Activated CD4-positive, alpha-beta T cell treated with anti-CD3 and anti-CD28 coated beads for 4 hours (primary cell): Measurements from ENCODE around the gene SFRP2.

ENCODE experiments used
- DNase-seq, 2 donors: peaks; one replicate each; pipeline ENCODE4 v3.0.0-alpha.2; 2020

SFRP2 gene, protein sequence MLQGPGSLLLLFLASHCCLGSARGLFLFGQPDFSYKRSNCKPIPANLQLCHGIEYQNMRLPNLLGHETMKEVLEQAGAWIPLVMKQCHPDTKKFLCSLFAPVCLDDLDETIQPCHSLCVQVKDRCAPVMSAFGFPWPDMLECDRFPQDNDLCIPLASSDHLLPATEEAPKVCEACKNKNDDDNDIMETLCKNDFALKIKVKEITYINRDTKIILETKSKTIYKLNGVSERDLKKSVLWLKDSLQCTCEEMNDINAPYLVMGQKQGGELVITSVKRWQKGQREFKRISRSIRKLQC

DNA sequence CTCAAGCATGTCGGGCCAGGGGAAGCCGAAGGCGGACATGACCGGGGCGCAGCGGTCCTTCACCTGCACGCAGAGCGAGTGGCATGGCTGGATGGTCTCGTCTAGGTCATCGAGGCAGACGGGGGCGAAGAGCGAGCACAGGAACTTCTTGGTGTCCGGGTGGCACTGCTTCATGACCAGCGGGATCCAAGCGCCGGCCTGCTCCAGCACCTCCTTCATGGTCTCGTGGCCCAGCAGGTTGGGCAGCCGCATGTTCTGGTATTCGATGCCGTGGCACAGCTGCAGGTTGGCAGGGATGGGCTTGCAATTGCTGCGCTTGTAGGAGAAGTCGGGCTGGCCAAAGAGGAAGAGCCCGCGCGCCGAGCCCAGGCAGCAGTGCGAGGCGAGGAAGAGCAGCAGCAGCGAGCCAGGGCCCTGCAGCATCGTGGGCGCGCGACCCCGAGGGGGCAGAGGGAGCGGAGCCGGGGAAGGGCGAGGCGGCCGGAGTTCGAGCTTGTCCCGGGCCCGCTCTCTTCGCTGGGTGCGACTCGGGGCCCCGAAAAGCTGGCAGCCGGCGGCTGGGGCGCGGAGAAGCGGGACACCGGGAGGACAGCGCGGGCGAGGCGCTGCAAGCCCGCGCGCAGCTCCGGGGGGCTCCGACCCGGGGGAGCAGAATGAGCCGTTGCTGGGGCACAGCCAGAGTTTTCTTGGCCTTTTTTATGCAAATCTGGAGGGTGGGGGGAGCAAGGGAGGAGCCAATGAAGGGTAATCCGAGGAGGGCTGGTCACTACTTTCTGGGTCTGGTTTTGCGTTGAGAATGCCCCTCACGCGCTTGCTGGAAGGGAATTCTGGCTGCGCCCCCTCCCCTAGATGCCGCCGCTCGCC lies at the start of gene SFRP2:
SFRP2 (minus strand) TSS at position 671 of the 864 bp plus-strand sequence; CDS start at position 423, 248 bp downstream.
- no peak for DNase-seq

DNA sequence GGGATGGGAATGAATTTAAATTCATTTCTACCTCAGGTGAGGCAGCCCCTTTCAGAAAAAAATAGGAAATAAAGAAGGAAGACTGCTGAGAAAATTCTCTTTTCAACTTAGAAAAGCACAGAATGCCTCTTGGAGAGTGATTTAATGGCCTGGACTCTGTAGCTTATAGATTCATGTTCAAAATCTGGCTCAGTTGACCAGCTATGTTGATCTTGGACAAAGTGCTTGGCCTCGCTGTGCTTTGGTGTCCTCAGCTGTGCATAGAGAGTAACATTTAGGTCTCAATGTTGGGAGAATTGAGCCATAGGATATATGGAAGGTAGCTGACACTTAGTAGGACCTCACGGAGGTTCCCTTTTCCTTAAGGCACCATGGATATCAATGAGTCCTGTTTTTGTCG lies 49.7 kb upstream of the SFRP2 start:
- DNase-seq, result no peak

DNA sequence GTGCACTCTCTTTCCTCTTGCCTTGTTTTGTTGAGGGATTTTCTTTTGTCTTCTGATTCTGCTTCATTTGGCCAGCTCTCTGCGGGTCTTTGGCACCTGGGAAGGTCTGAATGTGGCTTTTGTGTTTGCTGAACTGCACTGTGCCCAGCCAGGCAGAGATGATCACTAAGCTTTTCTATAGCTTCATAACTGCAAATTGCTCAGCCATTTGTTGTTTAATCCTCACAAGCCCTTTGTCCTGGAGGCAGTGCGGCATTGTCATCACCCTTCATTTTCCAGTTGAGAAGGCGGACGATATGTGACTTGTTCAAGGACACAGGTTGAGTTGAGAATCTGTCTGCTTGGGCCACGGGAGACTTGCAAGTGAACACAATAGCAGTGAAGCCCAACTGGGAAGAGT lies 46.0 kb upstream of the SFRP2 start:
- DNase-seq, result no peak

DNA sequence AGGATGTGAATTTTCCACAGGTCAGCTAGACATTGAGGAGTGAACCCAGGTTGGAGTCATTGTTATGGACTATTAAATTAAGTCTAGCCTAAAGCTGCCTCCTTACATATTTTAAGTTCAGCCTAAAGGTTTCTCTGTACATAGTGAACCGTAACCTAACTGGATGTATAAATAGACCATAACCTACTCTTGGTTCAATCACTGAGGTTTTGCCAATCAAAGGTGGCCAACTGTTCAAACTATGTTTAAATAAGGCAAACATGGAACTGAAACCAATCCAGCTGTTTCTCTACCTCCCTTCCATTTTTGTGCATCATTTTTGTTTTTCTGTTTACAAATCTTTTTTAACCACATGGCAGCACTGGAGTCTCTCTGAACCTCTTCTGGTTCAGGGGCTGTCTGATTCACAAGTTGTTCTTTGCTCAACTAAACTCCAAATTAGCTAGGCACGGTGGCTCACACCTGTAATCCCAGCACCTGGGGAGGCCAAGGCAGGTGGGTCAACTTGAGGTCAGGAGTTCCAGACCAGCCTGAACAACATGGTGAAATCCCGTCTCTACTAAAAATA lies 43.9 kb upstream of the SFRP2 start:
- no peak for DNase-seq

DNA sequence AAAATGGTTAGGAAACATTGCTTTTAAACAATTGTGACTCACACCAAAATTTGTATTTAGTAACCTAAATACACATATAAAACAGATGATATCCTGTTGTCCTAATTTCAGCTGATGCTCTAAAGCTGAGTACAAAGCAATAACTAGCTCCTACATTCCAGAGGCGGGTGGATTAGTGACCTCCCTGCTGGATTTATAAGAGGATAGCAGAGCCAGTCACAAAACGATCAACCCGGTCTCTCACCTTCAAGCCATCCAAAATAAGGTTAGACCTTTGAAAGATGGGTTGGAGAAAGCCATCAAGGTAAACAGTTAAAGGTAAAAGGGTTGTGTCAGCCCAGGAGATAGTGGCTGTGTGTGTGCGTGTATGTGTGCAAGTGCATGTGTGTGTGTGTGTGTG lies 43.2 kb upstream of the SFRP2 start:
- DNase-seq, result no peak

DNA sequence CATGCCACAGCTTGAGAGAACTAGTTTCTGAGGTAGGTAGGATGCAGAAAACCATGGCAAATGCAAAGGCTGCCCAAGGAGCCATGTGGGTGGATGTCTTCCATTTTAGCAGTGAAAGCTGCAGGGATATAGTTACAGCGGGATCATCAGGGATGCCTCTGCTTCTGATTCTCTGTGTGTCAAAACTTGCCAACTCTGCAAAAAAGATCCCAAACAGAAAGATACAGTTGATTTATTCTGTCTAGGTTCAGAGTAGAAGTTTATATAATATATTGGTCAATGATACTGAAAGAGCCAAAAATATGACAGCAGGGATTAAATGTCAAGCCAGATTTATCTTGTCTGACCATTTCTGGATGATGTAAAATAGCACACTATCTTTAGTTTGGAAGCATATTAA lies 42.4 kb upstream of the SFRP2 start:
- no peak for DNase-seq

DNA sequence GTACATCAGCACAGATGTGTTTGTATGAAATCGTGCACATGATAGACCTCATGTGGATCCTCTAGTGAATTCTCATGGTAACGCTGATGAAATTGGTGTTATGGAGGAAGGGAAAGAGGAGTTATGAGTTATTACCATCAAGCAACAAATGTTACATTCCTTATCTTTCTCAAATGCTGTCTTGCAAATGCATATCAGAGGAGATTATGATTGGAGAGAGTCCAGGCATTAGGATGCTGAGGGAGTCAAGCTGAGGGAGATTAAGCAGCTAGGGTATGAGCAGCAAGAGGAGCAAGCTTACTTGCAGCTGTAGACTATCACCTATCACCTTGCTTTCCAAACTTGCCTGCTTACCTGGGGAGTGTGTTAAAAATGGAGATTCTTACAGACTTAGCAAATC lies 36.8 kb upstream of the SFRP2 start:
- no peak for DNase-seq

DNA sequence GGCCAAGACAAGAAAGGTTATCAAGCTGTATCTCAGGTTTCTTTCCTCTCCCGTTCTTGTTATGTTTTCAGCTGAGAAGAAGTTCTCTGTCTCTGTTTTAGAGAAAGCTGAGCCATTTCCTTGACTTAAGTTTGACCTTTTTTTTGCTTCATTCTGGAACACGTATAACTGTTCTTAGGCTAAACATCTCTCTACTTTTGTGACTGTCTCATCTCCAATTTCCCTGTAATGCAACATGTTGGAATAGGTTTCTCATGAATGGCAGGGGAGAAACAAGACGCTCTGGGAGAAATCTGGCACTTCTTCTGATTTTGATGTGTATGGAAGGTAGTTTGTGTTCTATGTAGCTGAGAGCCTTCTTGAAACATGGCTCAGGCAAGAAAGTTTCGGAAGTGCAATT lies 36.2 kb upstream of the SFRP2 start:
- DNase-seq, result no peak

DNA sequence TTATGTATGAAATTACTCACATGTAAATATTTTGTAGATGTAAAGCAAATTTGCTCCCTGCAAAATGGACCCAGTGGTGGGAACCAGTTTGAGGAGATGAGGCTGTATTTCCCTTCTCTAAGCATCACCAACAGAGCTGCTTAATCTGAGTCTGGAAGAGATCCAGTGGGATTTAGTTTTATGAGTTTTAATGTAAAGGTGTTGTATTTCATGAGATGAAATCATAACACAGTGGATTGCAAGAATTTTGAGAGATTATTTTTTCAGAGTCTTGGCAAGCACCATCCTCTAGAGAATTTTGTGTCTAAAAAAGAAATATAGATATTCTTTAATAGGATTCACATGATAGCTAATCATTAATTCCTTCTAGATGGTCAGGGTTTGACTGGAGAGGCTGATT lies 35.6 kb upstream of the SFRP2 start:
- no peak for DNase-seq

DNA sequence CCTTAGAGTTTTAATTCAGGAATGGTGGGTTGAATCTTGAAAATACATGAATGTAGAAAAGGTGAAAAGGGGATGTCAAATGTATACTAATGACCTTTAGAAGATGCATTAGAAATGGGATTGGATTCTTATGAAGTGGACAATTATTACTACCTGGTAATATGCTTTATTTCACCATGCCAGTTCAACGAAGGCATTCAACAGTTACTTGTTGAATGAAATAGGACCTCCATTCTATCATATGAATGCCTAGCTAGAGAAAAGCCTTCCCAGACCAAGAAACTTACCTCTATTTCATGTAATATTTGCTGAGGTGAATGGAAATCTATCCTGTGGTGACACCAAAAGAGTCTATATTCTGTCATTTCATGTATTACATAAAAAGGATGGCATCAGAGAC lies 34.6 kb upstream of the SFRP2 start:
- no peak for DNase-seq

DNA sequence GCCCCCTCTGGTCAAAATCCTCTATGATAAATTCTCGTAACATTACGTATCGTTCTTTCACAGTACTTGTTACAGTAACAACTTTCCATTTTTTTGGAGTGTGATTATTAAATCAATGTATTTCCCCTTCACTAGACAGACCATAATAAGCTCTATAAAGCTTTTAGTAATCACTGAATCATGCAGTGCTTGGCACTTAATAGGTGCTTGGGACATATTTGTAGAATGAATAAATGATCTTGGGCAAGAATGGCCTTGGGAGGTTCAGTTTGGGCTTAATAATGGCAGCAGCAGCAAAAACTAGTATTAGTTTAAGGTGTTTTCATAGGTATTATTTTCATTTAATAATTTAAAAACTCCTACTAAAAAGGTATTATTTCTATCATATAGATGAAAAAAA lies 33.4 kb upstream of the SFRP2 start:
- DNase-seq, result no peak

DNA sequence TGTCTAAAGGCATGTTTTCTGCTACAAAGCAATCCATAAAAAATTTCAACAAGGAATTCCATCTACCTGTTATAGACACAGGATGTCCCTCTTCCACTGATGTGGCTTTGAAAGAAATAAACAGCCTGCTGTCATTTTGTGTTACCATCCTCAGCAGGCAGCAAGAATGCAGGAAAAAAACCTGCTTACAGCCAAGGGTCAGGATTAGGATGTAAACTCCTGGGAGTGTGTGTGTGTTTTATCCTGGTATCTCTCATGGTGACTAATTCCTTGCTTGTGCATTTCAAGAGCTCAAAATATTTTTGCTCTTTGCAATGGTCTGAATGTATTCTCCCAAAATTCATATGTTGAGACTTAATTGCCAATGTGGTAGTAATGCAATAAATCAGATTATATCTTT lies 28.6 kb upstream of the SFRP2 start:
- no peak for DNase-seq

DNA sequence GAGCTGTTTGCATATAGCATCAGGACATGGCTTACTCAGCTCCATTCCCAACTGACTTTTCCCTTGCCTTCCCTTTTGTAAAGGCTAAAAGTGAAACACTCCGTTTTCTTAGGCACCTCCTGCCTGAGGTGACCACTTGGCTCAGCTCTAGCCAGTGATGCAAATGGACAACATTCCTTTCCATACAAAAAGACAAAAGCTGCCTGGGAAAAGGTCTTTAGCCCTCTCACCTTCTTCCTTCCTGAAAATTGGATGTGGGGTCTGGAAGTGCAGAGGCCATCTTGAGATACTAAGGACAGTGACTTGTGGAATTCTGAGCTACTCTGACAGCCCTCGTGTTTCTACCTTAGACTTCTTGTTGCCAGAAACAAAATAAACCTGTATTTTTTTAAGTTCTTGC lies 27.7 kb upstream of the SFRP2 start:
- DNase-seq, result no peak

DNA sequence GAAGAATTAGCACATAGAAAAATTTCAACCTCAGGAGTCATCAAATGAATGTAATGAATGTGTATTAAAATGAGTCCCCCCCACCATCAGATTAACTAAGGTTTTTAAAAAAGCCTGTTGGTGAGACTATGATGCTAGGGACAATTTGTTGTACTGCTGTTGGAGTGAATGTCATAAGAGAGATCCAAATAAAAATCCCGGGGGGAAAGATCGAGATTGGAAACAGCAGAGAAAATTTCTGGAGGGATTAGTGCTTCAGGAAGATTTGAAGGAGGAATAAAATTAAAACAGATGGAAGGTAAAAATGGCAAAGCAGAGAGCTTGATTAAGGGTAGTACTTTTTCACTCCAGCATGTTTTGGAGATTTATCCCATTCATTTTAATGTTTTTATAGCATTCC lies 25.9 kb upstream of the SFRP2 start:
- DNase-seq, result no peak

DNA sequence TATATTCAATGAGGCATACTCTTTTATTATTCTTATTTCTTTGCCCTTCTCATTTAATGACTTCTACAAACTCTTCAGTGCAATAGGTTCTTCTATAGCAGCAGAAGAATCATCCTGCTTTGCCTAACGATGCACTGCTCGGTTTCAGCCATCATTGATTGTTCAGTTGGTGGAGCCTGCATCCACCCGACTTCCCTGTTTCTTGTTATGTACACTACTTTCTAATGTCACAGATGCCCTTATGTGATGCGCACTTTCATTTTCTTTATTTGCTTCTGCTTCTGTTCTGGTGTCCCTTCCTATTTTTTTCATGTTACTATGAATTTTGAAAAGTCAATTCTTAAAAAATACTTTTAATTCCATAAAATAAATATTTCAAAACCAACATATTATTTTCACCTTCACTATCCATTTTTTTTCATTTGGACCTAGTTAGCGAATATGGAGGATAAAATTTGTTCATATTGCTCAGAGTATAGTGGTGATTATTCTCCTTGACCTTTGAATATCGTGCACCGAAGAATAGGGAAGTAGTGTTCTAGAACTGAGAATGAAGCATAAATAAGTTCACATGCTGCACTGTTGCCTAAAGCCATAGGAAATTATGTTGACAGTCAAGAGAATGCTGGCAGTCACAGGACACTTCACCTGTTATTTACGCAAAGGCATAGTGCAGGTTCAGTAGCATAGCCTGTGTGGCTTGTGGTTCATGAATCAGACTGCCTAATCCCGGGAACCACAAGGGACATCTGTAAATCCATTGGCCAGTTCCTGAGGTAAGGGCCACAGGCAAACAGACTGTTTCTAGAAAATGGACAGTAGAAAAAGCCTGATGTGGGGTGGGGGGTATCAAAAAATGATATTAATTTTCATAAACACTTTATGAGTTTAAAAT lies 21.3 kb upstream of the SFRP2 start:
- DNase-seq, result no peak

DNA sequence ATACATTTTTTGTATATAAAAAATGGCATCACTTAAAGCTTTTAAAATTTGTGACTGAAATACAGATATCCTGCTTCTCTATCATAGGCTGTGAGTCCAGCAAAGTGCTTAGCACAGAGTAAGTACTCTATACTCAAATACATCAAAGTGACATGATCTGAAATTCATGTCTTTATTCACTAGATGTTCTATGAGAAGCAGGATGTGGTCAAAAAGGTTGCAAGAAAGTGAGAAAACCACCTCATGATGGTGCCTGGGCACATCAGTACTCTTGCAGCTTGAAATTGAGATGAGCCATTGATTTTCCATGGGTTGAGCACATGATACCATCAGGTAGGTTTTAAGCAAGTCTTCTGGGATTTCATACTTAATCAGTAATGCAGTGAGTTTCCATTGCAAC lies 20.4 kb upstream of the SFRP2 start:
- DNase-seq, result no peak

DNA sequence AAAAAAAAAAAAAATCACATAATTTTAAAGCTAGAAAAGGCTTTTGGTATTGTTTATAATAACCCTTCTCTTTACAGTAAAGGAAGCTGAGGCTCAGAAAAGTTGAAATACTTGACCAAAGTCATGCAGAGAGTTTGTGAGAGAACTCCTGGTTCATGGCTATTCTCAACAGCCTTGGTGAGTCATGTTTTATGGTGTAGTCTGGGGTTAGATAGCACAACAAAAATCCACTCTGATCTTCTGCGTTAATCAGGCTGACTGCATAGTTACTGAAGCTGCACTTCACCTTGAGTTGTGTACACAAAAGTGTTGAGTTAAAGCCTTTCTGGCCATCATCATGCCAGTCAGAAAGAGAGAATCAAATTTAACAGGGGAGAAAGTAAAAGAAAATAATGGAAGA lies 19.3 kb upstream of the SFRP2 start:
- DNase-seq, result no peak

DNA sequence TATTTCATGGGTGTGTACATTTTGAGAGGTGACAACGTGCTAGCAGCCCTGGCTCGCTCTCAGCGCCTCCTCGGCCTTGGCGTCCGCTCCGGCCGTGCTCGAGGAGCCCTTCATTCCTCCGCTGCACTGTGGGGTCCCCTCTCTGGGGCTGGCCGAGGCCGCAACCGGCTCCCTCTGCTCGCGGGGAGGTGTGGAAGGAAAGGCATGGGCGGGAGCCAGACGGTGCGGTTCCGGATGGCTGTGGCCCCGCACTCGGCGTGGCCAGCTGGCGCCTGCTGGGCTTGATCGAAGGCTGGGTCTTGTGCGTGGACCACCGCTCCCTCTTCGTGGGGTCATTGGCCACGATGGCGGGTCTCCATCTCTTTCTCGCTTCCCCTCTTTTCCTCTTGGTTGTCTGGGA lies 17.2 kb upstream of the SFRP2 start:
- no peak for DNase-seq

DNA sequence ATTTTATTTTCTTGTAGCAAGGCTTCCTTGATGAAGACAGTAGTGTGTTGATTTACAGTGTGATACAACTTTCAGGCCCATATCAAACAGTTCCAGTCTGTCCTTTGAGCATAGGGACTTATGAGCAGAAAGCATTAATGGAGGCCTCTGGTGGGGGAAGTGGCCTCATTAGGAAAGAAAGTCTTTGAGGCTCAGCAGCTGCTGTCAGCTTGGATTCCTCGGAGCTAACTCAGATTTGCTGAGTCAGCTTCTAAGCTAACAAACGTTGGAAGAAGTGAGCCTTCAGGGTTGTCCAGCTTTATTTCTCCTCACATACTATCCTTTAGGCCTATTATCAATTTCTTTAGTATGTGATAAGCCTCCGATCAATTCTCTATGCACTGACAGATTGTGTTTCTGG lies 15.8 kb upstream of the SFRP2 start:
- no peak for DNase-seq

DNA sequence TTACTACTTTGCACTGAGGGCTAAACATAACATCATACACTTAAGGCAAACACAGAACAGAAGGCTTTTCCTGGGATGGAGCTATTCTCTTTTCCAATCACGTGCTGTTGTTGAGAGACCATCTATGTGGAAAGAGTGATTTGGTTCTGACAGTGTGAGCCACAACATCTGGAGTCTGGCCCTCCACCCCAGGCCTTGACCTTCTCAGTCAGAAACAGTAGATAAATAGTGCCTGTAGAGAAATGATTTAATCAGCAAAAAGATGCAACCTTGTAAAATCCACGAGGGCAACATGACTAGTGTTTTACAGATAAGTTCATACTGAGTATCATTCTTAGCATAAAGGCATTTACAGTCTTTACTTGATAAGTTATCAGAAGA lies 10.8 kb upstream of the SFRP2 start:
- DNase-seq, result no peak

DNA sequence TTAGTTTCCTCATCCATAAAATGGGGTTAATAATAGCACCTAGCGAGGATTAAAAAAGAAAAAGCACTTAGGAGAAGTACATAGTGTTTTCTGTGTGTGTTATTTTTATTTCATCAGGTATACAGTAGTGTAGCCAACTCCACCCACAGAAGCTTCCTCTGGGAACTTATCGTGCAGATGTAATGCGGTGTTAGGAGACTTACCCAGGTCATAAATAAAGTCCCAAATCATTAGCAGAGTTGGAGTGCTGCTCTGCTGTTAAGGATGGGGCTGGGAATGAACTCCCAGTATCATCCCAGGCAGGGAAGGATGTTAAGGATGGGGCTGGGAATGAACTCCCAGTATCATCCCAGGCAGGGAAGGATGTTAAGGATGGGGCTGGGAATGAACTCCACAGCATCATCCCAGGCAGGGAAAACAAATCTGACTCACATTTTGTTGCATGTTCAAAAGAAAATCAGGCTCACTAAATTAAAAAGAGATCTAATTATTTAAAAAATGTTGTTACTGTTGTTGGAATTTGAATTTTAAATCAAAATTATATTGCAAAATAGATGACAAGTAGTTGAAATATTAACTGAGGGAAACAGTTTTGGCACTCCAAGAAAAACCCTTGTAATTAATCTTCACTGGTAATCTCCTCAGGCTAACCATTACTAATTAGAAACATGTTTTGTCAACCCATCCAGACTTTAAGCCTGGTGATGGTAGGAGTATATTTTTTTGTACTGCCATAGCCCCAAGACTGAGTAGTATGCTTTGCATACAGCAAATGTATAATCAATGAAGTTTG lies 10.2 kb upstream of the SFRP2 start:
- DNase-seq, result no peak

DNA sequence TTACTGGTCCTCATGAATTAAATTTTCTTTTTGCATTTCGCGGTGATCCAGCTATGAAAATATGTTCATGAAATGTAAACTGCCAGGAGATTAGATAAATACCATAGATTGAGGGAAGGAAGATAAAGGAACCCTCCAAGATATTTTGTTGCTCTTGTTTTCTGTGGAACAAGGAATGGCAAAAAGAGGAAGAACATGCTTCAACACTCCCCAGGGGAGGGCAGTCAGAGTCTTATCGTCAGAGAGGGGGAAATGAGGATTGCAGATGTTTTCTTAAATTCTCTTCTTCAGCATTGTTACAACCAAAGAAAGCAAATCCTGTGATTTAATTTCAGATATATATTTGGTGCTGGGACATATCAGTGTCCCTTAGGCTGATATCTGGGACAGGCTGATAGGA lies 9.5 kb upstream of the SFRP2 start:
- no peak for DNase-seq
